Measurements from ENCODE around the gene OSBPL10. TPM values are rescaled to one million over a fixed set of nuclear protein-coding genes. Genes with fewer than 3 reads are reported as not detected.

Gene OSBPL10
- total RNA-seq, 4 donors from 2014 or later: 7.9 to 25.5 (median 11.8) TPM

DNA sequence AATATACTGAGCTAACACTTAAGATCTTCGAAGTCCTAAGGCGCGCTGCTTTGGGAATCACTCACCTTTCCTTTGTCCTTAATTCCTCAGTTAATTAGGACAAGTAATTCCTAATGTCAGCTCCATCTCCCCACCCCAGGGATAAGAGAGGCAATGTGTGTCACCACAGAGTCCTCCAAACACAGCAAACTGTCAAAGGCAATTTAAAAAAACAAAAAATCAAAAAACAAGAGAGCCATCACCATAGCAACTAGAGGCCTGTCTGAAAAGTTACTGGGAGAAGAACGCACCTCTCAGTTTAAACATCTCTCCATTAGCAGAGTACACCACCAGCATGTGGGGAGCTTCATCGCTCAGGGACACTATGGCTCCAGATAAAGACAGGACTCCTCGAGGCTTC lies 101.7 kb downstream of the OSBPL10 start:
- TF ChIP-seq, protein P1, sequence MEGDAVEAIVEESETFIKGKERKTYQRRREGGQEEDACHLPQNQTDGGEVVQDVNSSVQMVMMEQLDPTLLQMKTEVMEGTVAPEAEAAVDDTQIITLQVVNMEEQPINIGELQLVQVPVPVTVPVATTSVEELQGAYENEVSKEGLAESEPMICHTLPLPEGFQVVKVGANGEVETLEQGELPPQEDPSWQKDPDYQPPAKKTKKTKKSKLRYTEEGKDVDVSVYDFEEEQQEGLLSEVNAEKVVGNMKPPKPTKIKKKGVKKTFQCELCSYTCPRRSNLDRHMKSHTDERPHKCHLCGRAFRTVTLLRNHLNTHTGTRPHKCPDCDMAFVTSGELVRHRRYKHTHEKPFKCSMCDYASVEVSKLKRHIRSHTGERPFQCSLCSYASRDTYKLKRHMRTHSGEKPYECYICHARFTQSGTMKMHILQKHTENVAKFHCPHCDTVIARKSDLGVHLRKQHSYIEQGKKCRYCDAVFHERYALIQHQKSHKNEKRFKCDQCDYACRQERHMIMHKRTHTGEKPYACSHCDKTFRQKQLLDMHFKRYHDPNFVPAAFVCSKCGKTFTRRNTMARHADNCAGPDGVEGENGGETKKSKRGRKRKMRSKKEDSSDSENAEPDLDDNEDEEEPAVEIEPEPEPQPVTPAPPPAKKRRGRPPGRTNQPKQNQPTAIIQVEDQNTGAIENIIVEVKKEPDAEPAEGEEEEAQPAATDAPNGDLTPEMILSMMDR (IDR thresholded peaks at IDR 0.05): no peak
- TF ChIP-seq EP300 (IDR thresholded peaks at IDR 0.05) (no peak), POLR2AphosphoS5 (IDR thresholded peaks at IDR 0.05) (no peak), POLR2A (IDR thresholded peaks at IDR 0.05) (no peak)

DNA sequence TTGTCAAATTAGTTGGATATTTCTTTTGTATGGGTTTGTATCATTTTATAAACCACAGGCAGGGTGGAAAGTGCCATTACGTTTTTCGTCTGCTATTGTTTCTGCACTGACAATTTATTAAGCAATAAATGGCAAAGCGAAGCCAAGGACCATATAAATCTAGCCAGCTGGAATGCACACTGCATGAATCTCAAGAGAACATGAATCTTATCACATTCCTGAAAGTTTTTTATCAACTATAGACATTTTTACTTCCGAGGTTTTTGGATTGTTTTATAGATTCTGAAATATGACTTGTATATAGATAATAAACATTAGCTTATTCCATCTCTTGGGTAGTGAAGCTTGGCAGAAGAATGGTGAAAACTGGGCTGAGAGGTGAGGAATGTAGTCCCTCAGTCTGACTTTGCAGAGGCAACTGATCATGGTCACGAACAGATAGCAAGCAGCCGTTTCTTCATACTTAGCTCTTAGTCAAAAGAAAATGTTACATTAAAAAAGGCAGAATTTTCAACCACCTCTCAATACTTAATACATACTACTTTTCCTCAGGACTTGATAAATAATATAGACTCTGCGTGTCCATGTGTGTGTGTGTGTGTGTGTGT lies 102.7 kb downstream of the OSBPL10 start:
- H3K4me3 ChIP-seq: no peak overlapping the region
- TF ChIP-seq POLR2AphosphoS5 (IDR thresholded peaks at IDR 0.05) (no peak), POLR2A (IDR thresholded peaks at IDR 0.05) (no peak), EP300 (IDR thresholded peaks at IDR 0.05) (no peak)
- TF ChIP-seq, protein P1 (IDR thresholded peaks at IDR 0.05): no peak
- H3K27me3 ChIP-seq: no peaks in the 10 kb centered on the region
- H3K9me3 ChIP-seq: no peaks in the 10 kb centered on the region
- no peaks in the 10 kb centered on the region for H3K36me3 ChIP-seq
- peak; percentile 55 for ATAC-seq
- 54 to 60% methylated on average over 7 of the region's 7 CpGs for WGBS, 2 donors (ENCODE audit: low coverage in 1 of 2)
- no peak overlapping the region for H3K27ac ChIP-seq
- peaks cover 0 to 15% (median 0%) of the 10 kb centered on the region in 3 donors for H3K4me1 ChIP-seq

More for the DNA sequence above, 101.7 kb downstream of the OSBPL10 start:
- WGBS, 2 donors (ENCODE audit: low coverage in 1 of 2): 95 to 97% methylated on average over 6 of the region's 6 CpGs
- H3K27me3 ChIP-seq: no peaks in the 10 kb centered on the region
- peaks cover 0 to 15% (median 0%) of the 10 kb centered on the region in 3 donors for H3K4me1 ChIP-seq
- no peaks in the 10 kb centered on the region for H3K36me3 ChIP-seq
- ATAC-seq: no peak
- H3K9me3 ChIP-seq: no peaks in the 10 kb centered on the region
- no peak overlapping the region for H3K4me3 ChIP-seq
- H3K27ac ChIP-seq: no peak overlapping the region

DNA sequence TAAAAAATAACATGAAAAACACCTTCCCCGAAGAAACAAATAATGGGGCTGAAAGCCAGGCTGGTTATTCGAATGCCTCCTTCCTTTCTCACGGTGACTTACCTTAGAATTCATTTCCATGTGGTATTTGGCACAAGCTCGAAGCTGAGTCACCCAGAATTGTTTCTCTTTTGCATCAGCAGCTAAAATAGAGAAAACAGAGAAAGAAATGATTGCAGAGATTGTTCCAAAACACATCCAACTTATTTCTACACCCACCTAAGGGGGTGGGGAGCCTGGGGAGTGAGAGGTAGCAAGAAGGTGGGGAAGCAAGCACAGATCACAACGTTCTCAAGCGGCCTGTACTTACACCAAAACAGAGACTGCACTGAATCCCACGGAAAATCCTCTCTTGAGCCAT lies 104.7 kb downstream of the OSBPL10 start:
- Histone ChIP-seq H3K9me3 (no peaks in the 10 kb centered on the region), H3K27ac (no peak overlapping the region), H3K27me3 (no peaks in the 10 kb centered on the region), H3K4me1 (peaks cover 0 to 15% (median 0%) of the 10 kb centered on the region in 3 donors), H3K4me3 (no peak overlapping the region), H3K36me3 (no peaks in the 10 kb centered on the region)
- 35 to 36% methylated on average over 5 to 7 of the region's 7 CpGs for WGBS, 2 donors (ENCODE audit: low coverage in 1 of 2)
- no peak for TF ChIP-seq EP300 (IDR thresholded peaks at IDR 0.05)
- no peak for TF ChIP-seq POLR2AphosphoS5 (IDR thresholded peaks at IDR 0.05)
- ATAC-seq: no peak

DNA sequence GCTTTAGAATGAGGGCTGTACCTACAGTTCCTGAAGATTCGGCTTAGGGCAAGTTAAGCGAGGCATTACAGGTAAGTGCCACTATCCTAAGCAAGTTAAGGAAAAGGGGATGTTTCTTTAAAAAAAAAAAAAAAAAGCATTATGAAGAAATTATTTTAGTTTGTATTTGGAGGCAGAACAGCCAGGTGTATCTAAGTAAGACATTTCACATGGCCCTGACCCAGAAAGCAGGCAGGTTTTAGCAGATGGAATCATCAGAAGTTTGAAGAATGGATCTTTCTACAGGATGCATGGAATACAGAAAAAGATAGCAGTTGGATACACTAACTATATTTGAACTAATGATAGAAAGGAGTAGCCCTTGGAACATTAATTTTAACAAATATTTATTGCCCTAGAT lies 105.6 kb downstream of the OSBPL10 start:
- WGBS, 2 donors (ENCODE audit: low coverage in 1 of 2): 80 to 100% methylated on average over 1 to 2 of the region's 2 CpGs
- no peak for ATAC-seq
- no peaks in the 10 kb centered on the region for H3K36me3 ChIP-seq
- H3K9me3 ChIP-seq: no peaks in the 10 kb centered on the region
- H3K27ac ChIP-seq: no peak overlapping the region
- no peaks in the 10 kb centered on the region for H3K27me3 ChIP-seq
- peaks cover 0 to 15% (median 0%) of the 10 kb centered on the region in 3 donors for H3K4me1 ChIP-seq
- no peak for TF ChIP-seq POLR2A (IDR thresholded peaks at IDR 0.05)
- TF ChIP-seq, protein P1 (IDR thresholded peaks at IDR 0.05): no peak
- TF ChIP-seq EP300 (IDR thresholded peaks at IDR 0.05): no peak
- TF ChIP-seq POLR2AphosphoS5 (IDR thresholded peaks at IDR 0.05): no peak
- H3K4me3 ChIP-seq: no peak overlapping the region

DNA sequence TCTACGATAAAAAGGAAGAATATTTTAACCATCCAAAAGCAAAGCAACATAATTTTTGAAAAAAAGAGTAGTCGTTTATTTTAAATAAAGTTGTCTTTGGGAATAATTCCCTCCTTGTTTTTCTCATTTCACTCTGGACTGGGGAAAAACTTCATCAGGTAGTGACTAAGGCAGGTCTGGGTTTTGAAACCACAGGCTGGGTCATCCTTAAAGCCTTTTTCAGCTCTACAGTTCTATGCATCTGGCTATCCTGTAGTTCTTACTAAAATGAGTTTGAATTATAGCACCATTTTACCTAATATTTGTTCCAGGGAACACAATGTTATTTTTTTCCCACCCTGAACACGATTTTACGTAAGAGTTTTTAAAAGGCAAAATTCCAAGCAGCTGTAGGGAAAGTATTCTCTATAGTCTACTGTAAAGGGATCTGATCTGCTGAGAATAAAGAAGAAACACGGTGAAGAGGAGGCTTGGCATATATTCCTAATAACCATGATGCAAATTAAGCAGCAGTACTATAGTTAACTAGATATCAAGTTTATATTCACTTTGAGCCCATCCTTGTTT lies 107.7 kb downstream of the OSBPL10 start:
- Histone ChIP-seq H3K4me3 (no peak overlapping the region), H3K4me1 (peaks cover 0 to 15% (median 0%) of the 10 kb centered on the region in 3 donors), H3K36me3 (no peaks in the 10 kb centered on the region), H3K9me3 (no peaks in the 10 kb centered on the region), H3K27ac (no peak overlapping the region), H3K27me3 (no peaks in the 10 kb centered on the region)
- no peak for TF ChIP-seq EP300 (IDR thresholded peaks at IDR 0.05)
- TF ChIP-seq, protein P1 (IDR thresholded peaks at IDR 0.05): no peak
- WGBS, 2 donors (ENCODE audit: low coverage in 1 of 2): 67 to 75% methylated on average over 5 of the region's 5 CpGs
- no peak for ATAC-seq
